OCI-LY3 (cell line): Measurements from ENCODE around the gene FAM107B.

ENCODE experiments used
- EZH2phosphoT487 ChIP-seq: fragments of 200-600 bp; shearing (Covaris generic); IDR thresholded peaks from 2 replicates; pipeline ENCODE4 v1.6.1; 2018; ENCODE audit warnings: antibody characterized with exemption, mixed run types, low read depth
- TF ChIP-seq, protein P1 (sequence below): fragments of 200-600, 300-600 bp; sonication (generic); IDR thresholded peaks from 2 replicates; pipeline ENCODE4 v1.5.1; 2014; ENCODE audit warnings: antibody characterized with exemption, low read length, low read depth

DNA sequence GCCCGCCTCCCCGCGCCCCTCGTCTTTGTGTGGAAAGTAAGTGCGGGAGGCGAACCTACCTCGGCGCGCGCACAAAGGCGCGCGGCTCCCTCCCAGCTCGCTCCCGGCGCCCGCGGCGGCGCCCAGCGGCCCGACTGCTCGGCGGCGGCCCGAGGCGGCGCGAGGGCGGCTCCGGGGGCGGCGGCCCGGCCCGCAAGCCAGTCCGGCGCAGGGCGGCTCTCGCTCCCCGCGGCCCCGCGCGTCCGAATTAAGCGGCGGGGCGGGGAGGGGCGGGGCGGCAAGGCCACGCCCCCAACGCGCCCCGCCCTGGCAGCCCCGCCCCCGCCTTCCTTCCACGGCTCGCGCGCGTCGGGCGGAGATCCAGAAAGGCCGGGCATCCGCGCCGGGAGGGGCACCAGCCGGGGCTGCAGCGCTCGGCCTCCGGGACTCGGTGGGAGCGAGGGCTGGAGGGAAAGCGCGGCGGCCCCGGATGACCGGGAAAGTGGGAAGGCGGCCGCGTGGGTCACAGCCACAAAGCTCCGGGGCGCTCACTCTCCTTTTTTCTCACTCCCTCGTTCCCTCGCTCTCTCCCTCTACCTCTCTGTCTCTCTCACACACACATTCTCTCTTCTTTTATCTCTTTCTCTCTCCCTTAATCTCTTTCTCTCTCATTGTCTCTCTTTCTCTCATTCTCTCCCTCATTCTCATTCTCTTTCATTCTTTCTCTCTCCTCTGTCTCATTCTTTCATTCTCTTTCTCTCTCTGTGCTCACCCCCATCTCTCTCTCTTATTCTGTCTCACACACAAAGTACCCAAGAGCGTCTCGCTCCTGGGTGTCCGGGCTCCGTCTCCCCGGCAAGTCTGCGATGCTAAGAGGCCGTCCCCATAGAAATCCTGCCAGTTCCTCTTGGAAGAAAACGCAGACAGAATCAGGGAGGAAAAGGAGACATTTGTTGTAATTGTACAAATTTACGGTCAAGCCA is 170.2 kb downstream of the FAM107B start:
- TF ChIP-seq, protein P1, sequence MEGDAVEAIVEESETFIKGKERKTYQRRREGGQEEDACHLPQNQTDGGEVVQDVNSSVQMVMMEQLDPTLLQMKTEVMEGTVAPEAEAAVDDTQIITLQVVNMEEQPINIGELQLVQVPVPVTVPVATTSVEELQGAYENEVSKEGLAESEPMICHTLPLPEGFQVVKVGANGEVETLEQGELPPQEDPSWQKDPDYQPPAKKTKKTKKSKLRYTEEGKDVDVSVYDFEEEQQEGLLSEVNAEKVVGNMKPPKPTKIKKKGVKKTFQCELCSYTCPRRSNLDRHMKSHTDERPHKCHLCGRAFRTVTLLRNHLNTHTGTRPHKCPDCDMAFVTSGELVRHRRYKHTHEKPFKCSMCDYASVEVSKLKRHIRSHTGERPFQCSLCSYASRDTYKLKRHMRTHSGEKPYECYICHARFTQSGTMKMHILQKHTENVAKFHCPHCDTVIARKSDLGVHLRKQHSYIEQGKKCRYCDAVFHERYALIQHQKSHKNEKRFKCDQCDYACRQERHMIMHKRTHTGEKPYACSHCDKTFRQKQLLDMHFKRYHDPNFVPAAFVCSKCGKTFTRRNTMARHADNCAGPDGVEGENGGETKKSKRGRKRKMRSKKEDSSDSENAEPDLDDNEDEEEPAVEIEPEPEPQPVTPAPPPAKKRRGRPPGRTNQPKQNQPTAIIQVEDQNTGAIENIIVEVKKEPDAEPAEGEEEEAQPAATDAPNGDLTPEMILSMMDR: no peak
- TF ChIP-seq EZH2phosphoT487: no peak
